Measurements from ENCODE around the gene COL15A1. TPM values are rescaled to one million over a fixed set of nuclear protein-coding genes. Genes with fewer than 3 reads are reported as not detected.

Gene COL15A1
- total RNA-seq, 1 experiment from 2014 or later: 0.10 TPM

- in situ Hi-C loops (cut with HindIII; ENCODE audit: low pct_unique_long_range_greater_than_20kb, low sequenced_read_pairs): no loop called here
- no peak overlapping the region for H3K4me3 ChIP-seq (ENCODE audit: low read depth in 2 of 2, low read length in 2 of 2)
- H3K9me3 ChIP-seq (ENCODE audit: control insufficient read depth, insufficient read depth, low read depth, low read length): no peaks in the 10 kb centered on the region
- ATAC-seq: no peak
- TF ChIP-seq, protein P1, sequence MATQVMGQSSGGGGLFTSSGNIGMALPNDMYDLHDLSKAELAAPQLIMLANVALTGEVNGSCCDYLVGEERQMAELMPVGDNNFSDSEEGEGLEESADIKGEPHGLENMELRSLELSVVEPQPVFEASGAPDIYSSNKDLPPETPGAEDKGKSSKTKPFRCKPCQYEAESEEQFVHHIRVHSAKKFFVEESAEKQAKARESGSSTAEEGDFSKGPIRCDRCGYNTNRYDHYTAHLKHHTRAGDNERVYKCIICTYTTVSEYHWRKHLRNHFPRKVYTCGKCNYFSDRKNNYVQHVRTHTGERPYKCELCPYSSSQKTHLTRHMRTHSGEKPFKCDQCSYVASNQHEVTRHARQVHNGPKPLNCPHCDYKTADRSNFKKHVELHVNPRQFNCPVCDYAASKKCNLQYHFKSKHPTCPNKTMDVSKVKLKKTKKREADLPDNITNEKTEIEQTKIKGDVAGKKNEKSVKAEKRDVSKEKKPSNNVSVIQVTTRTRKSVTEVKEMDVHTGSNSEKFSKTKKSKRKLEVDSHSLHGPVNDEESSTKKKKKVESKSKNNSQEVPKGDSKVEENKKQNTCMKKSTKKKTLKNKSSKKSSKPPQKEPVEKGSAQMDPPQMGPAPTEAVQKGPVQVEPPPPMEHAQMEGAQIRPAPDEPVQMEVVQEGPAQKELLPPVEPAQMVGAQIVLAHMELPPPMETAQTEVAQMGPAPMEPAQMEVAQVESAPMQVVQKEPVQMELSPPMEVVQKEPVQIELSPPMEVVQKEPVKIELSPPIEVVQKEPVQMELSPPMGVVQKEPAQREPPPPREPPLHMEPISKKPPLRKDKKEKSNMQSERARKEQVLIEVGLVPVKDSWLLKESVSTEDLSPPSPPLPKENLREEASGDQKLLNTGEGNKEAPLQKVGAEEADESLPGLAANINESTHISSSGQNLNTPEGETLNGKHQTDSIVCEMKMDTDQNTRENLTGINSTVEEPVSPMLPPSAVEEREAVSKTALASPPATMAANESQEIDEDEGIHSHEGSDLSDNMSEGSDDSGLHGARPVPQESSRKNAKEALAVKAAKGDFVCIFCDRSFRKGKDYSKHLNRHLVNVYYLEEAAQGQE (IDR thresholded peaks at IDR 0.05; ENCODE audit: insufficient read depth in 1 of 2, low read depth in 2 of 2, low read length in 1 of 2): no peak
- TF ChIP-seq TCF7L2 (IDR thresholded peaks at IDR 0.05; ENCODE audit: low read depth, low read length) (no peak), SIN3A (IDR thresholded peaks at IDR 0.05; ENCODE audit: borderline replicate concordance, insufficient read depth, low read depth, low read length) (no peak), POLR2AphosphoS5 (IDR thresholded peaks at IDR 0.05; ENCODE audit: low read depth, low read length) (no peak)
- TF ChIP-seq, protein P2, sequence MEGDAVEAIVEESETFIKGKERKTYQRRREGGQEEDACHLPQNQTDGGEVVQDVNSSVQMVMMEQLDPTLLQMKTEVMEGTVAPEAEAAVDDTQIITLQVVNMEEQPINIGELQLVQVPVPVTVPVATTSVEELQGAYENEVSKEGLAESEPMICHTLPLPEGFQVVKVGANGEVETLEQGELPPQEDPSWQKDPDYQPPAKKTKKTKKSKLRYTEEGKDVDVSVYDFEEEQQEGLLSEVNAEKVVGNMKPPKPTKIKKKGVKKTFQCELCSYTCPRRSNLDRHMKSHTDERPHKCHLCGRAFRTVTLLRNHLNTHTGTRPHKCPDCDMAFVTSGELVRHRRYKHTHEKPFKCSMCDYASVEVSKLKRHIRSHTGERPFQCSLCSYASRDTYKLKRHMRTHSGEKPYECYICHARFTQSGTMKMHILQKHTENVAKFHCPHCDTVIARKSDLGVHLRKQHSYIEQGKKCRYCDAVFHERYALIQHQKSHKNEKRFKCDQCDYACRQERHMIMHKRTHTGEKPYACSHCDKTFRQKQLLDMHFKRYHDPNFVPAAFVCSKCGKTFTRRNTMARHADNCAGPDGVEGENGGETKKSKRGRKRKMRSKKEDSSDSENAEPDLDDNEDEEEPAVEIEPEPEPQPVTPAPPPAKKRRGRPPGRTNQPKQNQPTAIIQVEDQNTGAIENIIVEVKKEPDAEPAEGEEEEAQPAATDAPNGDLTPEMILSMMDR (IDR thresholded peaks at IDR 0.05): no peak
- no peaks in the 10 kb centered on the region for H3K36me3 ChIP-seq (ENCODE audit: control insufficient read depth, insufficient read depth, low read length)
- POLR2A ChIA-PET: no interaction called here
- intact Hi-C loops (cut with micrococcal nuclease; ENCODE audit: unreplicated experiment): no loop called here
- H3K4me1 ChIP-seq (ENCODE audit: control insufficient read depth, insufficient read depth, low read length): no peaks in the 10 kb centered on the region
- H3K27ac ChIP-seq (ENCODE audit: low read length): no peak overlapping the region
- no peaks in the 10 kb centered on the region for H3K27me3 ChIP-seq (ENCODE audit: control insufficient read depth, insufficient read depth, low read length)
- no peak for DNase-seq (ENCODE audit: low read depth, low spot score)
- CTCF ChIA-PET: no interaction called here
- no TSS peak for BruUV-seq (replicated peaks)
Measured at GRCh38 chr9:98964201-98964600, 20.5 kb downstream of the COL15A1 start.

DNA sequence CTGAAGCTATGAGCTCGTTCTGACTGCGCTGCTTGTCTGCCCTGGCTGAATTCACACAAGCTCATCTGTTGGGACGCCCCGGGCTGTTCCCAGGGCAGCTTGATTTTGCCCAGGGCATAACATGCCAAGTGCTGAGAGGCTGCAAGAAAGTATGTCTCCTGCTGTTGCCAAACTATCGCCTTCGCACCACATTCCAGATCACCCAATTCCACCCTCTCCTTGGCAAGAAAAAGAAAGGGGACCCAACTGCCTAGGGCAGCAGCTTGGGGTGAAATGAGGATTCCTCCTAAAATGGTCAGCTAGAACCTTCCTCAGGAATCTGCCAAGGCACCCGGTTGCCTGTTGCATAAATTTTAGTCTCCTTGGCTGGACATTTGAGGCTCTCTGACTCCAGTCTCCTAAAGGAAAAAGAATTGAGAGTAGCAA lies 21.2 kb downstream of the COL15A1 start:
- POLR2A ChIA-PET: no interaction called here
- in situ Hi-C loops (cut with HindIII; ENCODE audit: low pct_unique_long_range_greater_than_20kb, low sequenced_read_pairs): no loop called here

More for the DNA sequence above, 21.2 kb downstream of the COL15A1 start:
- no TSS peak for BruUV-seq (replicated peaks)
- Histone ChIP-seq H3K9me3 (ENCODE audit: control insufficient read depth, insufficient read depth, low read depth, low read length) (no peaks in the 10 kb centered on the region), H3K4me1 (ENCODE audit: control insufficient read depth, insufficient read depth, low read length) (no peaks in the 10 kb centered on the region), H3K27ac (ENCODE audit: low read length) (no peak overlapping the region), H3K4me3 (ENCODE audit: low read depth in 2 of 2, low read length in 2 of 2) (no peak overlapping the region), H3K27me3 (ENCODE audit: control insufficient read depth, insufficient read depth, low read length) (no peaks in the 10 kb centered on the region), H3K36me3 (ENCODE audit: control insufficient read depth, insufficient read depth, low read length) (no peaks in the 10 kb centered on the region)
- ATAC-seq (no peak), DNase-seq (ENCODE audit: low read depth, low spot score) (no peak)
- TF ChIP-seq, protein P1 (IDR thresholded peaks at IDR 0.05; ENCODE audit: insufficient read depth in 1 of 2, low read depth in 2 of 2, low read length in 1 of 2): no peak
- TF ChIP-seq SIN3A (IDR thresholded peaks at IDR 0.05; ENCODE audit: borderline replicate concordance, insufficient read depth, low read depth, low read length) (no peak), POLR2AphosphoS5 (IDR thresholded peaks at IDR 0.05; ENCODE audit: low read depth, low read length) (no peak), TCF7L2 (IDR thresholded peaks at IDR 0.05; ENCODE audit: low read depth, low read length) (no peak)
- TF ChIP-seq, protein P2 (IDR thresholded peaks at IDR 0.05): no peak
- intact Hi-C loops (cut with micrococcal nuclease; ENCODE audit: unreplicated experiment): no loop called here
- CTCF ChIA-PET: no interaction called here

Measured in Panc1 (cell line).